Heart left ventricle (tissue), 16 donors: ENCODE results near the gene TPRG1L. TPM values are rescaled to one million over a fixed set of nuclear protein-coding genes. Genes with fewer than 3 reads are reported as not detected.

ENCODE experiments used
- ATAC-seq, 4 donors: fragments of 200-7000 bp; cut with Tn5 transposase; one replicate each; pipeline ENCODE4 v1.9.1; 2020 to 2022; ENCODE audit warnings: moderate library complexity in 4 of 4, mild to moderate bottlenecking in 3 of 4, moderate number of reproducible peaks in 1 of 4
- DNase-seq, 5 donors: peaks; one replicate each; pipeline ENCODE4 v3.0.0-alpha.2; 2020
- H3K27ac ChIP-seq, 12 donors: fragments of 200-600 bp; sonication (generic) in 4 of 12; one replicate each; pipeline versions ENCODE4 v1.5.0 to v1.8.0; 2016 to 2022; ENCODE audit warnings: mild to moderate bottlenecking in 2 of 12
- H3K27me3 ChIP-seq, 9 donors: fragments of 200-600 bp; sonication (generic) in 2 of 9; one replicate each; pipeline versions ENCODE4 v1.5.1 to v1.8.0; 2016 to 2022; ENCODE audit warnings: mild to moderate bottlenecking in 3 of 9
- H3K36me3 ChIP-seq, 9 donors: fragments of 200-600 bp; sonication (generic) in 2 of 9; one replicate each; pipeline versions ENCODE4 v1.5.0 to v1.8.0; 2018 to 2022; ENCODE audit warnings: mild to moderate bottlenecking in 2 of 9
- H3K4me1 ChIP-seq, 12 donors: fragments of 200-600 bp; sonication (generic) in 4 of 12; one replicate each; pipeline versions ENCODE4 v1.5.0 to v1.8.0; 2016 to 2022; ENCODE audit warnings: mild to moderate bottlenecking in 3 of 12
- H3K4me3 ChIP-seq, 12 donors: fragments of 200-600 bp; sonication (generic) in 4 of 12; one replicate each; pipeline versions ENCODE4 v1.5.0 to v1.8.0; 2017 to 2022; ENCODE audit warnings: mild to moderate bottlenecking in 9 of 12, moderate library complexity in 4 of 12
- H3K9me3 ChIP-seq, 12 donors: fragments of 200-600 bp; sonication (generic) in 4 of 12; one replicate each; pipeline versions ENCODE4 v1.5.0 to v1.8.0; 2016 to 2022; ENCODE audit warnings: mild to moderate bottlenecking in 1 of 12
- CTCF ChIP-seq, 12 donors: fragments of 200-600 bp; sonication (generic) in 4 of 12; IDR thresholded peaks; one replicate each; pipeline versions ENCODE4 v1.5.0 to v1.8.0; 2018 to 2022; ENCODE audit warnings: antibody characterized with exemption in 12 of 12, mild to moderate bottlenecking in 5 of 12
- POLR2A ChIP-seq, 2 donors: fragments of 450-650 bp; IDR thresholded peaks; one replicate each; pipeline ENCODE4 v1.6.1; 2017; ENCODE audit warnings: antibody characterized with exemption in 2 of 2, mild to moderate bottlenecking in 2 of 2, moderate library complexity in 2 of 2
- WGBS, 4 donors: extraction: QIAGEN DNeasy Blood & Tissue Kit in 2 of 4; methylation state at CpG; one replicate each; pipeline versions ENCODE4 v1.1.5 to v1.1.7; 2013 to 2018; 5-methylcytosine and 5-hydroxymethylcytosine counted together
- intact Hi-C, 10 donors: fragments of 100-400 bp; cut with DNase I; formaldehyde crosslinking; loops; one replicate each; pipeline versions ENCODE4 v1.11.1 to v1.14.2; 2022
- polyA plus RNA-seq, 2 donors: library from polyadenylated mRNA; stranded (reverse); fragments of 200-250 nt; gene quantifications; one replicate each; pipeline ENCODE4 v1.2.3, GENCODE V29; 2013
- total RNA-seq, 9 donors: library from RNA; depleted of rRNA in 2 of 9; stranded (reverse); fragments of >200 nt in 2 of 9; fragmentation: NEBNext Ultra II Directional in 3 of 9; extraction: Animal tissue kit (Norgen Biotek cat#: 25700) in 3 of 9; gene quantifications; one replicate each; pipeline versions ENCODE4 v1.1.0 to v1.2.4, GENCODE V29; 2016 to 2023
- donor health status: ischemic (EF 13 %, LVEDD 7.1; RV severe dilation, severe dysfunction).
- donor health status: healthy with polysubstance abuse.
- donor health status: DM: no; HTN: yes; CAD: no.
- donor health status: DM: no; HTN: no; CAD: no.
- donor health status: ischemic (EF 25% LVEDD 6.9; RV normal size, moderate dysfunction).
- donor health status: ischemic (EF 25% LVEDD 5.7; RV mildly dilated, moderate dysfunction).
- donor health status: healthy.
- donor health status: DM: yes; HTN: yes; CAD: no.
- donor health status: ischemic (EF 35%, LVEDD 5.7; RV mildly dilated, moderate dysfunction).
- donor health status: nonischemic (EF 11% LVEDD 7.7; RV severe dilation, severe dysfunction).
- donor health status: DM: yes; HTN: yes; CAD: no.
- donor health status: PGD.
- donor health status: ischemic (EF 29% LVEDD 5.4; RV normal size, mild dysfunction).
- donor health status: nonischemic (EF 23%, LVEDD 6.1; RV moderate dilation, normal function).

TPRG1L gene
- total and polyA plus RNA-seq, 11 donors: 24.2 to 58.0 (median 48.8) TPM

GRCh38 chr1:3657096-3657475 lies 32.3 kb downstream of the TPRG1L start:
- Histone ChIP-seq H3K27ac (no peak overlapping the region), H3K4me3 (no peak overlapping the region), H3K9me3 (no peaks in the 10 kb centered on the region), H3K4me1 (peaks cover 0 to 16% (median 3%) of the 10 kb centered on the region in 12 donors), H3K36me3 (no peaks in the 10 kb centered on the region), H3K27me3 (peaks cover 11 to 43% (median 17%) of the 10 kb centered on the region in 9 donors)
- TF ChIP-seq POLR2A (IDR thresholded peaks at IDR 0.05) (no peak), CTCF (IDR thresholded peaks at IDR 0.05) (no peak)
- no peak for ATAC-seq
- intact Hi-C loops: no loop called here
- 80 to 84% (median 82%) methylated on average over 6 of the region's 6 CpGs for WGBS, 4 donors
- peak in 1 of 5 donors; percentile 6 for DNase-seq

- no peak for ATAC-seq
- peak in 1 of 5 donors; percentile 24 for DNase-seq
- H3K27ac ChIP-seq: no peak overlapping the region
- TF ChIP-seq POLR2A (IDR thresholded peaks at IDR 0.05) (no peak), CTCF (IDR thresholded peaks at IDR 0.05) (no peak)
- H3K4me1 ChIP-seq: peaks cover 0 to 12% (median under 1%) of the 10 kb centered on the region in 12 donors
- peaks cover 6 to 37% (median 12%) of the 10 kb centered on the region in 9 donors for H3K27me3 ChIP-seq
- intact Hi-C loops: no loop called here
- no peak overlapping the region for H3K4me3 ChIP-seq
- no peaks in the 10 kb centered on the region for H3K9me3 ChIP-seq
- no peaks in the 10 kb centered on the region for H3K36me3 ChIP-seq
- WGBS, 4 donors: 74 to 83% (median 82%) methylated on average over 22 to 26 of the region's 26 CpGs
Measured at GRCh38 chr1:3657578-3658230, 32.9 kb downstream of the TPRG1L start.

DNA sequence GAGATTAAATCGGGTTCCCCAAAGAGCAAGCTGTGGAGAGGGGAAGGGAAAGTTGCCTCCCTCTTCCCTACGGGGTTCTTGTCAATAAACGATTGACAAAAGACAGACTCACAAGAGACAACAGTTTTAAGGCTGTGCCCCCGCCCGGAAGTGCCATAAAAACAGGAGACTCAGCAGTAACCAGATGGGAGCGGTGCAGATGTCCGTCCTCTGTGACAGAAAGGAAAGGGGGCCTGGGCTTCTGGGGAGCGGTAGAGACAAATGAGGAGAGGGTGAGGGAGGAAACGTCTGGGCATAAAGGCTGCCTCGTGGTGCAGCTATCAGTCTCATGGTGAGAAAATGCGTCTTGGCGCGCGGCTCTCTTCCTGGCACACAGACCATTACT lies 33.4 kb downstream of the TPRG1L start:
- ATAC-seq (no peak), DNase-seq (peak in 1 of 5 donors; percentile 3)
- no peak overlapping the region for H3K4me3 ChIP-seq
- H3K36me3 ChIP-seq: no peaks in the 10 kb centered on the region
- 59 to 69% (median 62%) methylated on average over 14 of the region's 14 CpGs for WGBS, 4 donors
- H3K9me3 ChIP-seq: no peaks in the 10 kb centered on the region
- no peak overlapping the region for H3K27ac ChIP-seq
- TF ChIP-seq POLR2A (IDR thresholded peaks at IDR 0.05): no peak
- TF ChIP-seq CTCF (IDR thresholded peaks at IDR 0.05): no peak
- H3K4me1 ChIP-seq: peaks cover 0 to 7% (median 0%) of the 10 kb centered on the region in 12 donors
- peaks cover under 1 to 32% (median 7%) of the 10 kb centered on the region in 9 donors for H3K27me3 ChIP-seq
- intact Hi-C loops: no loop called here

GRCh38 chr1:3659093-3659492 lies 34.3 kb downstream of the TPRG1L start:
- ATAC-seq (no peak), DNase-seq (peak in 1 of 5 donors; percentile 15)
- intact Hi-C loops: no loop called here
- TF ChIP-seq POLR2A (IDR thresholded peaks at IDR 0.05) (no peak), CTCF (IDR thresholded peaks at IDR 0.05) (no peak)
- H3K4me1 ChIP-seq: peaks cover 0 to 7% (median 0%) of the 10 kb centered on the region in 12 donors
- H3K27ac ChIP-seq: no peak overlapping the region
- H3K9me3 ChIP-seq: no peaks in the 10 kb centered on the region
- peaks cover 0 to 23% (median 1%) of the 10 kb centered on the region in 9 donors for H3K27me3 ChIP-seq
- H3K4me3 ChIP-seq: no peak overlapping the region
- H3K36me3 ChIP-seq: no peaks in the 10 kb centered on the region
- 83 to 94% (median 89%) methylated on average over 15 of the region's 15 CpGs for WGBS, 4 donors
